HG02798 (cell line): Measurements from ENCODE around the gene ADAMTSL1.

Source experiments
- ATAC-seq: cut with Tn5 transposase; IDR thresholded peaks from one replicate; pipeline ENCODE4 v1.9.1; 2021; ENCODE audit warnings: mild to moderate bottlenecking; ENCODE audit not compliant: unreplicated experiment, poor library complexity

ADAMTSL1 gene

DNA sequence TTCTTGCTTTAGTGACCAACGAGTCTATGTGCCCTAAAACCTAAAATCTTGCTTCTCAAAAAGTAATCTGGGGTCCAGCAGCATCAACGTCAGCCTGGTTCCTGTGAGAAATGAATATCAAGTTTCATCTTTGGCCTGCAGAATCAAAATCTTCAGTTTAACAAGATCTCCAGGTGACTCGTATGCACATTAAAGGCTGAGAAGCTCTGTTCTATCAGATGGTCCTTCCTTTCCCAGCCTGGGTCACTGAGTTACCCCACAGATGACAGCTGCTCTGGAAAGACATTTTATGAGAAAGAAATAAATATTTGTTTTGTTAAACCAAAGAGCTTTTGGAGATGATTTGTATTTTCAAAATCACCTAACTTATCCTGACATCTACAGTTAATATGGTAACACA lies 75.8 kb downstream of the ADAMTSL1 start:
- no peak for ATAC-seq

DNA sequence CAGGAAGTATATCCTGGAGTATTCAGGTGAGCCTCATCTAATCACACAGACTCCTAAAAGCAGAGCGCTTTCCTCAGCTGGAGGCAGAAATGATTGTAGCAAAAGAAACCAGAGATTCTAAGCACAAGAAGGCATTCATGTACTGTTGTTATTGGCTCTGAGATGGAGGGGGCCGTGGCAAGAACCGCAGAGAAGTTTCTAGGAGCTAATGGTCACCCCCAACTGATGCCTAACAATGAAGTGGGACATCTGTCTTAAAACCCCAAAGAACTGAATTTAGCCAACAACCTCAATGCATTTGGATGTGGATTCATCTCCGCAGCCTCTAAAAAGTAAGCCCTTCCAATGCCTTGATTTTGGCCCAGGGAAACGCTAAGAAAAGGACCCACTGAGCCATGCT lies 76.3 kb downstream of the ADAMTSL1 start:
- no peak for ATAC-seq

DNA sequence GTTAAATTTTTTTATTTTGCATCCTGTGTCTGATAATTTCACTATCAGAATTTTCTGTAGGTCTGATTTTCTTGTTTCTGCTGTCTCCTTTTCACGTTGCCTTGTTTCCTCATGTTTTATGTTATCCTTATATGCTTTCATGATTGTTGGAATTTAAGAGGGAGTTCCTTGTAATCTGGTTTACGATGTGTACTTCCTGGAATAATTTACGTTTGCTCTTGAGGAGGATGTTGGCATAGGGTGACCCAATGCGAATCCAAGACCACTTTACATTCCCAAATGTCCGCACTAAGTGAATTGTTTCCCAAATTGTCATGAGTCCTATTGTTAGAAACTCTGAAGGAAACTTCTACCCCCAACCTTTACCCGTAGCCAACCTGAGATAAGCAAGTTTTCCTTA lies 80.3 kb downstream of the ADAMTSL1 start:
- ATAC-seq, result no peak

DNA sequence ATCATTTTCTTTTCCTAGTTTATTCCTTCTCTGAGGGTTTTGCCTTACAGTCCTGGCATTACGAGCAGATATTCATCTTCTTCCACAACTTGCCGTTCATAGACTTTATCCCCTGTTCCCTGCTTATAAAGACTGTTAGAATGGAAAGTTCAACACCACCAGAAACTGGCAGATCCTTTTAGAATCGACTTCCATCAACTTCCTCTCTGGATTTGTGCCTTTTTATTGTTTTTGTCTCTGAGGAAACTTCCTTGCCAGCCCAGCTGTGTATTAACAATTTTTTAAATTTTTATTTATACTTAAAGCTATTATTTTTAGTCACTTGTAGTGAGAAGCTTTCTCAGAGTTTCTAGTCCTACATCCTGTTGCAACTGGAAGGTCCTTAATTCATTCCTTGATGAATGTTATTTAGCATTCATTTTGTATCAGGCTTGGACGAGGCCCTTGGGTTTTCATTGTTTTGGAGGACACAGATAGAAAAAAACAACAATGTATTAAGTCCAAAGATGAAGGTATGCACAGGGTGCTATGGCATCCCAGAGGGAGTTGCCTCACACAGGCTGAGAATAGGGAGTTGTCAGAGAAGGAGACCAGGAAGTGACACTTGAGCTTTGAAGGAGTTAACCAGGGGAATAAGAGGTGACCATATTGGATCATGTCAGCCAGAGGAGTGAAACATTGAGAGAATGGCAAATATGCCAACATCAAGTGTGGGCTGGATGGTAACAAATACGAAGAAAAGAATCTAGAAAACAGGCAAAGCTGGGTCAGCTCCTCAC lies 81.3 kb downstream of the ADAMTSL1 start:
- ATAC-seq, result no peak

DNA sequence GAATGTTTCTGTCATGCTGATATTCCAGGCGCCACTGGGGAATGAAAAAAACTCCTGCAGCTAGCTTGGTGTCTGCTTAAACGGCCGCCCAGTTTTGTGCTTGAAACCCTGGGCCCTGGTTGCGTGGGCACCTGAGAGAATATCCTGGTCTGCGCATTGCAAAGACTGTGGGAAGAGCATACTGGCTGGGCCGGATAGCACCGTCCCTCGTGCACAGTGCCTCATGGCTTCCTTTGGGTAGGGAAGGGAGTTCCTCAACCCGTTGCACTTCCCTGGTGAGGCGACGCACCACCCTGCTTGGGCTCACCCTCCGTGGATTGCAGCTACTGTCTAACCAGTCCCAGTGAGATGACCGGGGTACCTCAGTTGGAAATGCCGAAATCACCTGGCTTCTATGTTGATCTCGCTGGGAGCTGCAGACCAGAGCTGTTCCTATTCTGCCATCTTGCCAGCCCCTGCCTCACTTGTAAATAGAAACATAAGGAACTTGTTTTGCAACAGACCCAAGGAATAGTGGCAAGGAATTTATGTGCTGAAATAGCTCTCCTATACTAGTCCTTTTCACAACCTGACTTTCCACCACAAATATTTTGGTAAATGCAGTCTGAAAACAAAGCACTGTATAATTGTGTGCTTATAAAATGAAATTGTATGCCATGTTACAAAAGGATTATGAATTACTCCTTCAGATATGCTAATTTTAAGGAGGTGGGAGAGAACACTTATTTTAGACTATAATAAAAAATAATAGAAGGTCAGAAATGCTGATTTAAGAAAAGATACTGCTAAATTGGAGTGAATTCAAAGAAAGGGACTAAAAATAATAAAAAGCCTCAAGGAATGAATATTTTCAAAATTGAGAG lies 90.3 kb downstream of the ADAMTSL1 start:
- no peak for ATAC-seq

DNA sequence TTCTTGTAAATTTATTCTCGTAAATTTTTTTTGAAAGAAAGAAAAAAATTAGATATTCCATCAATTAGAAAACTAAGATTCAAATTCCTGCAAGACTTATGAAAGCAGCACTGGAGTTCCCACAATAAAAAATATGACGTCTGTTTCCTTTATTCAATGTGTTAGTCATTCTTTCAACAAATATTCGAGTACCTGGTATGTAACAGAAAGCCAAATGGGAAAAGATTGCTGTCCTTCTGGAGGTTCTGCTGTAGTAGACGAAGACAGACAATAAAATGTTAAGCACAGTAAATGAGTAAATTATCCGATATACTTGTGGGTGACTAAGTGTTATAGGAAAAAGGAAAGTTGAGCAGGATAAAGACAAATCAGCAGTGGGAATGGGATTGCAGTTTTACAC lies 92.2 kb downstream of the ADAMTSL1 start:
- no peak for ATAC-seq

DNA sequence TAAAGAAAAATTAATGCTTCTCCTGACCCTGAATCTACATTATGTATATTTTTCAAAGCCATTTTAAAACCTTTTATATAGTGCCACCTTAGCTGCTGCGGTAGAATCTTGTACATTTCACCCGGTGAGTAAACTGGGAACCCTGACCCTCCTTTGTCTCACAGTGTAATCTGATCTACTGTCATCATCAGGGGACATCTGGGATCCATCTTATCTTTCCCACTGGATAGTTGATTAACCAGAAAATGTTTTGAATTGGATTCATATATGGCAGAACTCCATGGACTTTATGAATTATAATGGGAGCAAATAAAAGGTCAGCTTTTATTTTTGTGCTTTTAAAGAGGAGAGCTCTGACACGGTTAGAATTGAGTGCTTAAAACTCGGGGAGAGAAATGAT lies 95.0 kb downstream of the ADAMTSL1 start:
- ATAC-seq, result no peak

DNA sequence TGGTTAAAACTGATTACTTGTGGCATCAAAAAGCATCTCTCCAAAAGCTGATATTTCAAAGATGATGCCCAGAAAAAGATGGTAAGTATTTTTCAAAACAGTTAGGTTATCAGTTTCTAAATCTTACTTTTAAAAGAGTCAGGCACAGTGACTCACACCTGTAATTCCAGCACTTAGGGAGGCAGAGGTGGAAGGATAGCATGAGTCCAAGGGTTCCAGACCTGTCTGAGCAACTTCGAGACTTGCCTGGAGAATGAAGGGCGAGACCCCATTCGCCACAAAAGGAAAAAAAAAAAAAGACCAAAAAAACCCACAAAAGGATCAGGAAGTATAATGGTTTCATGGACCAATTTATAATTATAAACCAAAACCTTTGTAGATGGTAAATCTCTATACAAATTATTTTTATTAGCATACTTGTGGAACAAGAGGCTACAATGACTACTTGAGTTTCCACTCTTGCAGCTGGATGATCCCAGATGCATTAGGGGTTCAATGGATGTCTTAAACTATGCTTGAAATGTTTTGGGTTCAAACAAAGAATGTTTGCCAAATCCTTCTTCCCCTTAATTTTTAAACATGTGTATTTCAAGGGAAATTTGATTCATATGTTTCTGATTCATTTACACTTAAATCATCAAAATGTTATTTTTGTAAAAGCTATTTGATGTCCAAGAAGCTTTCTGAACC lies 96.1 kb downstream of the ADAMTSL1 start:
- ATAC-seq, result no peak

DNA sequence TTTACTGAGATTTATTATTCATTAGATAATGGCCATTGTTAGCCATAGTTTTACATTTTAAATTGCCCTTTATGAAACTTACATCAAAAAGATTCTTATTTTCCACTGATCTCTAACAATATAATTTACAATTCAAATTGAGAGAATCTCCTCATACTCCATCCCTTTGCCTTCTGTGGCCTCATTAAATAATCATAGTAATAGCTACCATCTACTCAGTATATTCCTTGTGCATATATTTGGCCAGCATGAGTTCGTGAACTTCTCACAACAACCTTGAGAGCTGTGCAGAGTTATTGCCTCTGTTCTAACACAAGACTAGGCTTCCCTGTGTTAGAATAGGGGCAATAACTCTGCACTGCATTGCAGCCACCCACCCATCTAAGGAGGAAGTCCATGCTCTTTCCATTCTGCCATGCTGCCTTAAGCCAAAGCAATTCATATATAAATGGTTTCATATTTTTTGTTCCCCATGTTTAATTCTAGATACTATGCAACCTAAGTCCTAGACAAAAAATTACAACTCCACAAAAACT lies 99.1 kb downstream of the ADAMTSL1 start:
- no peak for ATAC-seq

DNA sequence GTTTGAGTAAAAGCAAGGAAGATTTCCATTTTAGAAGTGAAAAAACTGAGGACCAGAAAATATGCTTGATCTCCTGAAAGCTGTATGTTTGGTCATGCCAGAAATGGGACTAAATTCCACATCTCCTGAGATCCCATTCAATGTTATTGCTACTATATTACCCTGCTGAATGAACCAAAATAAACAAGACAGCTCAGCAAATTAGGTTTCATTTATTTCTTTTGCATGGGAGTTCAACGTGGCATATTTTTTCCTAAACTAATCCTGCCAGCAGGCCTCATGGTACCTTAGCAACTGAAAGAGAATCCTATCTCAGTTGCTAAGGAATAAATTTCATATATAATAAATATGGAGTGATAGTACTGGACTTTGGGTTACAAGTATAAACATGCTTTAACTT lies 101.7 kb downstream of the ADAMTSL1 start:
- no peak for ATAC-seq

DNA sequence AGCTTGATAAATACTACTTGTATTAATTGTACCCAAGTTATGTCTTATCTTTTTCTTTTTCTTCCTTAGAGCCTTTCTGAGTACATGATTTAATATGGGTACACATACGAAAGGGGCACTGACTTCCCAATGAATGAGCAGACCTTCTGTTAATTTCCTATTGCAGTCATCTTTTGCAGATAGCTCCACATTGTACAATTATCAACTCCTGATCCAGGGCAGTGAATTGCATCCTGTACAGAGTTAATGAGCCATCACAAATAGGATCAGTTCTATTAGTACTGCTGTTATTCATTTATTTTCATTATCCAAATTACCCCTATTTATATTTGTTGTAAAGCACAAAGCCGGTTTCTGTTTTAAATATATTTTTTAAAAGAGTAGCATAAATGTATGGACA lies 105.6 kb downstream of the ADAMTSL1 start:
- ATAC-seq, result no peak

DNA sequence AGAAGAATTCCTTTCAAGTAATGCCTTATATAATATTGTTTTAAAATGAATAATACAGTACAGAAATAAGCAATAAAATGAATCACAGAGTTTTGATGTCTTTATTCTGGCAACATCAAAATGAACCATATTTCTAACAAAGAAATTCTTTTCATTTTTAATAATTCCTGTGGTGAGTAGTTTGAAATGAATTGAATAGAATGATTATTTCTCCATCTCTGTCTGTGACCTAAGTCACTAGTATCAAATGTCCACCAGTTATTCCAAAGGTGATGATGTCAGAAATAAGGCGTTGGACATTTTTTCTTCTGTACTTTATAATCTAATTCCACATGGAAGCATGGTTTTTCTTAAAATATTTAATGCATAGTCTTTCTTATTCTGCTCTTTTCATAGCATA lies 106.2 kb downstream of the ADAMTSL1 start:
- no peak for ATAC-seq

DNA sequence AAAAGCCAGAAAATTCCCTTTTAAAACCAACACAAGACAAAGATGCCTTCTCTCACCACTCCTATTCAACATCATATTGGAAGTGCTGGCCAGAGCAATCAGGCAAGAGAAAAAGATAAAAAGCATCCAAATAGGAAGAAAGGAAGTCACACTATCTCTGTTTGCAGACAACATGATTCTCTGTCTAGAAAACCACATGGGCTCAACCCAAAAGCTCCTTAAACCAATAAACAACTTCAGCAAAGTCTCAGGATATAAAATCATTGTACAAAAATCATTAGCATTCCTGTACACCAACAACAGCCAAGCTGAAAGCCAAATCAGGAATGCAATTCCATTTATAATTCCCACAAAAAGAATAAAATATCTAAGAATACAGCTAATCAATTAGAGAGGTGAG lies 112.0 kb downstream of the ADAMTSL1 start:
- ATAC-seq, result no peak

DNA sequence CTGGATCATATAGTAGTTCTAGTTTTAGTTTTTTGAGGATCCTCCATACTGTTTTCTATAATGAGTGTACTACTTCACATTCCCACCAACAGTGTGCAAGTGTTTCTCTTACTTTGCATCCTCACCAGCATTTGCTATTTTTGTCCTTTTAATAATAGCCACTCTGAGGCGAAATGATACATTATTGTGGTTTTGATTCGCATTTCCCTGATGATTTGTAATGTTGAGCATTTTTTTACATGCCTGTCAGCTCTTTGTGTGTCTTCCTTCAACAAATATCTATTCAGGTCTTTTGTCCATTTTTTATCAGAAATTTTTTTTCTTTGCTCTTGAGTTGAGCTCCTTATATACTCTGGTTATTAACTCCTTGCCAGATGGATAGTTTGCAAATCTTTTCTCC lies 114.0 kb downstream of the ADAMTSL1 start:
- ATAC-seq, result no peak

DNA sequence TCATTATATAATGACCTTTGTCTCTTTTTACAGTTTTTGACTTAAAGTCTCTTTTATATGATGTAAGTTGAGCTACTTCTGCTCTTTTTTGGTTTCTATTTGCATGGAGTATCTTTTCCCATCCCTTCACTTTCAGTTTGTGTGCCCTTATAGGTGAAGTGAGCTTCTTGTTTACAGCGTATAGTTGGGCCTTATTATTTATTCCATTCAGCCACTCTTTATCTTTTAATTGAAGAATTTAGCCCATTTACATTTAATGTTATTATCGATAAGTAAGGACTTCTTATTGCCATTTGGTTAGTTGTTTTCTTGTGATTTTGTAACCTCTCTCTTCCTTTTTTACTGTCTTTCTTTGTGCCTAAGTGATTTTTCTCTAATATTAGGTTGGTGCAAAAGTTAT lies 117.3 kb downstream of the ADAMTSL1 start:
- no peak for ATAC-seq

DNA sequence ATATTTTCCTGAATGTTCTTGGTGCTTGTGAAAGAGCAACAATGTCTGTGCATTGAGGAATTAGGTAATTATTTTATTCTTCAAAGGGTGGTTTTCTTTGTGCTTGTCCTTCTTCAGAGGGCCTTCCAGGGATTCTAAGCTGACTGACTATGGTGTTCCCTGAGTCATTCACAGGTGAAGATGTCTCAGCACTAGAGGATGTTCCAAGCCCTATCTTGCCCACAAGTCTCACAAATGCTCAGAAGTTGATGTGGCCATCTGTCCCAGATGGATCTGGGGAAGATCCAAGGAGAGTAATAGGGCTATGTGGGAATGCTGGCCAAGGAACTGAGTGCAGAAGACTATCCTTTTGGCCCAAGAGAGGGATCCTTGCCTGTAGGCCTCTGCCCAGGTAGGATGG lies 120.9 kb downstream of the ADAMTSL1 start:
- ATAC-seq, result no peak

DNA sequence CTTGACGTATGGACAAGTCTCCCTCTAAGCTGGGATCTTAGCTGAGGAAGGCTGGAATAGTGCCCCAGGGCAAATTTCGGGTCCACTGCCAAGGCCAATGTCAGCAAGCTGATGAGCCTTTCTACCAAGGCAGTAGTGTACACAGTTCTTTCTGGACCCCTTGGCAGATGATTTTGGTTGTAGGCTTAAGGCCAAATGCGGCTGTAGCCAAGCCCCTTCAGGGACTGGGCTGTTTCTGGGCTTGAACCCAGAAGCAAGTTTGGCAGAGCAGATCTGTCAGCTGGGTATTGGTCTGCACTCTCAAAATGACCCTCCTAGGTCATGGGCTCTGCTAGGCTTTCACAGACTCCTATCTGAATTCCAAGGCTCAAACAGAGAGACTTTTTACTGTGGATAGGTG lies 121.6 kb downstream of the ADAMTSL1 start:
- no peak for ATAC-seq

DNA sequence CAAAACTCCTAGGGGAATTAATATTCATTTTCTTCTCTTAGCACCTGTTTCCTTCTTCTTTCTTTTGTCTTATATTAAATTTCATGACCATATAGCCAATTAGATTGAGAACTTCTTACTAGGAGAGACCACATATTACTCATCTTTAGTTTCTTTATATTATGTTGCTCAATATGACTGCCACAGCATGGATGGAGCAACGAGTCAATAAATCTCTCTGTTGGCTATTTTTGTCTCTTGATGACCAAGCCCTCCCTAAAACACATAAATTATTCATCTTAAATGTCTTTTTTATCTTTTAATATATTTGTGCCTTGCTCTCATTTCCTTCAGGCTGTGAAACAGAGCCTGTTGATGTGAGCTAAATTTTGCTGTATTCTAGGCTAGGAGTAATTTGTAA lies 123.0 kb downstream of the ADAMTSL1 start:
- no peak for ATAC-seq

DNA sequence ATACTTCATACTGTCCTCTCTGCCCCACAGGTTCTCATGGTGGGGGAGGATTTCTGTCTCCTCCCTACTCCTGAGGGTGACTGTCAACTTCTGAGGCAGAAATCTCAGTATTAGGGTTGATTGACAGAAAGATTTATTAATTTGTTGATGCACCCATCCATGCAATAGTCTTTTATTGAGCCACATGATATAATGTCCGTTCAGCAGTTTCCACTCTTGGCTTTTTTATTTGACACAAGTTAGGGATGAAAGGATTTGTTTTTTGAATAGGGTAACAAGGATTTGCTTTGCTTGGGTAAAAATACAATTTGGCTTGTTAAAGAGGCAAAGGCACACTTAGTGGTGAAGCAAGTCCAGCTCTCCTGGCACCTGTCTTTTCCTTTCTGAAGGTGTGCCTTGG lies 125.0 kb downstream of the ADAMTSL1 start:
- no peak for ATAC-seq

DNA sequence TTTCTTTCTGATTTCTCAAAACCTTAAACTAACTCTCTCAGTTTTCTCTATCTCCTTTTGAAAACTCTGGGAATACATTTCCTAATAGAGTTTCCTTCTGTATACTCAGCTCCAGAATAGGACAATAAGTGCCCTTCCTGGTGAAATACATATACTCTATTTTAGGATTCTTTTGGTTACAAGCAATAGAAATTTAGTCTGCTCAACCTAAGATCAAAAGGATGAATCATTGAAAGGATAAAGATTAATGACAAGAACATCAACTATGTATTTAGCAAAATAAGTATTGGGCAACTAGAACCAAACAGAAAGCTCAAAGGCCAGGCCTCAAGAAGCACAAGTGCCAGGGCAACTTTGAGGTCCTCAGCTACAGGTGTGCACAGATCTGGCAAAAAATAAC lies 127.1 kb downstream of the ADAMTSL1 start:
- ATAC-seq, result no peak

DNA sequence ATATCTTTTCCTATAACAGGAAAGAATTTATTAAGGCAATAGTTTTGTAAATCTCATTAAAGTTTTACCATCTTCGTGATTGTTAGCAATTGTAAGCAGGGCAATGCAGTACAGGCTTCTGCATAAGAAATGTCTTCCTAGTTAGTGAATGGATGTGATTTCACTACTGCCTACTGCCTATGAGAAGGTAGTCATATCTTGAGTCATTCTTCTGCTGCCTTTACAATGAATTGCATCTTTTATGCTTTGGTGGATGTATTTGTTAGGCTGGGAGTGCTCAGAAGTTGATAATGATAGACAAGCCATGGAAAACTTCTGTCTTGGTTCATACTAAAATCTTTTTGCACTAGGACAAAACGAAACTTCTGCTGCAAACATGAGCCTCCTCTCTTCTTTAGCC lies 128.0 kb downstream of the ADAMTSL1 start:
- no peak for ATAC-seq
